ENCODE data around the gene PRELP. TPM values are rescaled to one million over a fixed set of nuclear protein-coding genes. Genes with fewer than 3 reads are reported as not detected.

The PRELP gene
- total RNA-seq (1 to 10 TPM in 1 of 2 donors, under 1 TPM in 1; 0.09 to 2.3 TPM), polyA plus RNA-seq (1 to 10 TPM; 4.9 to 5.8 TPM)

GRCh38 chr1:203475012-203475981 lies at the start of gene PRELP:
Gene PRELP (plus strand): TSS chr1:203475806. CDS start chr1:203483185, 7,379 bp downstream.
- 24% methylated on average over 8 of the region's 8 CpGs for WGBS

DNA sequence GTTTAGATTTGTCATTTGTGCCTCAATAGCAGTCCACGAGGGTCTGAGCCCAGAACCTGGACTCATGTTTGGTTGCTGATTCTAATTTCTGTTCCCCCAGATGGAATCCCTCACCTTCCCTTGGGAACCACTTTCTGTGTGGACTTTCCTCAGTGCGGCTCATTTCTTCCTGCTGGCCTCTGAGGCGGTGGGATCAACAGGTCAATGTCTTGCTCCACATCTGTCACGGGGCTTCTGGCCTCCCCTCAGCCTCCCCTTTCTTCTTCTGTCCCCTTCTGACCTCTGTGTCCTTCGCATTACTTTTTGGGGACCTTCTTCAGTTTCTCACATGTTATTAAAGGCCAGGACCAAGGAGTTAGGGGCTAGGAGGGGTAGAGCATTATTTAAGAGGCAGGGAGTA lies 49.2 kb upstream of the PRELP start:
- no peak overlapping the region for H3K27ac ChIP-seq (ENCODE audit: low read depth in 1 of 2, low read length in 2 of 2)
- H3K9me3 ChIP-seq (ENCODE audit: control insufficient read depth in 4 of 4, low read length in 3 of 4): no peaks in the 10 kb centered on the region
- H3K4me3 ChIP-seq (ENCODE audit: low read depth in 1 of 3, low read length in 3 of 3): no peak overlapping the region
- peaks cover 0 to 6% (median 0%) of the 10 kb centered on the region in 4 donors for H3K27me3 ChIP-seq (ENCODE audit: control insufficient read depth in 4 of 4, insufficient read depth in 4 of 4, low read length in 3 of 4)
- H3K4me1 ChIP-seq (ENCODE audit: control insufficient read depth in 4 of 4, insufficient read depth in 4 of 4, low read length in 3 of 4): no peaks in the 10 kb centered on the region
- DNase-seq (ENCODE audit: low spot score): no peak
- H3K9ac ChIP-seq (ENCODE audit: low read depth in 1 of 2, low read length in 2 of 2): no peak overlapping the region
- H3K36me3 ChIP-seq (ENCODE audit: control insufficient read depth in 4 of 4, insufficient read depth in 3 of 4, low read depth in 1 of 4, low read length in 3 of 4): no peaks in the 10 kb centered on the region
- 69% methylated on average over 5 of the region's 5 CpGs for WGBS
- TF ChIP-seq TAF1 (conservative IDR thresholded peaks at IDR 0.05) (no peak), HNF4G (IDR thresholded peaks at IDR 0.05) (no peak), HNF4A (conservative IDR thresholded peaks at IDR 0.05) (no peak), YY1 (IDR thresholded peaks at IDR 0.05) (no peak), NR2F2 (IDR thresholded peaks at IDR 0.05) (no peak)

More at GRCh38 chr1:203475012-203475981, at the start of gene PRELP:
- Histone ChIP-seq H3K4me3 (ENCODE audit: low read depth in 1 of 3, low read length in 3 of 3) (no peak within 1 kb of the TSS), H3K27ac (ENCODE audit: low read depth in 1 of 2, low read length in 2 of 2) (peak within 1 kb of the TSS; percentile 42 to 65), H3K9ac (ENCODE audit: low read depth in 1 of 2, low read length in 2 of 2) (no peak within 1 kb of the TSS), H3K27me3 (ENCODE audit: control insufficient read depth in 4 of 4, insufficient read depth in 4 of 4, low read length in 3 of 4) (peaks cover 0 to 9% (median 1%) of the 10 kb centered on the region in 4 donors), H3K4me1 (ENCODE audit: control insufficient read depth in 4 of 4, insufficient read depth in 4 of 4, low read length in 3 of 4) (no peaks in the 10 kb centered on the region), H3K36me3 (ENCODE audit: control insufficient read depth in 4 of 4, insufficient read depth in 3 of 4, low read depth in 1 of 4, low read length in 3 of 4) (no peaks in the 10 kb centered on the region), H3K9me3 (ENCODE audit: control insufficient read depth in 4 of 4, low read length in 3 of 4) (no peaks in the 10 kb centered on the region)
- DNase-seq (ENCODE audit: low spot score): no peak
- TF ChIP-seq FOXA2 (IDR thresholded peaks at IDR 0.05): no peak
- no peak for TF ChIP-seq HNF4G (IDR thresholded peaks at IDR 0.05)
- TF ChIP-seq ZBTB33 (IDR thresholded peaks at IDR 0.05): no peak
- TF ChIP-seq, protein P1, sequence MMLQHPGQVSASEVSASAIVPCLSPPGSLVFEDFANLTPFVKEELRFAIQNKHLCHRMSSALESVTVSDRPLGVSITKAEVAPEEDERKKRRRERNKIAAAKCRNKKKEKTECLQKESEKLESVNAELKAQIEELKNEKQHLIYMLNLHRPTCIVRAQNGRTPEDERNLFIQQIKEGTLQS (IDR thresholded peaks at IDR 0.05): no peak
- no peak for TF ChIP-seq SP1 (IDR thresholded peaks at IDR 0.05)
- TF ChIP-seq JUND (IDR thresholded peaks at IDR 0.05): no peak
- TF ChIP-seq EGR1 (IDR thresholded peaks at IDR 0.05; ENCODE audit: low read depth in 2 of 2): no peak

- WGBS: 78% methylated on average over 2 of the region's 2 CpGs
- no peak for TF ChIP-seq TAF1 (conservative IDR thresholded peaks at IDR 0.05)
- TF ChIP-seq, protein P2, sequence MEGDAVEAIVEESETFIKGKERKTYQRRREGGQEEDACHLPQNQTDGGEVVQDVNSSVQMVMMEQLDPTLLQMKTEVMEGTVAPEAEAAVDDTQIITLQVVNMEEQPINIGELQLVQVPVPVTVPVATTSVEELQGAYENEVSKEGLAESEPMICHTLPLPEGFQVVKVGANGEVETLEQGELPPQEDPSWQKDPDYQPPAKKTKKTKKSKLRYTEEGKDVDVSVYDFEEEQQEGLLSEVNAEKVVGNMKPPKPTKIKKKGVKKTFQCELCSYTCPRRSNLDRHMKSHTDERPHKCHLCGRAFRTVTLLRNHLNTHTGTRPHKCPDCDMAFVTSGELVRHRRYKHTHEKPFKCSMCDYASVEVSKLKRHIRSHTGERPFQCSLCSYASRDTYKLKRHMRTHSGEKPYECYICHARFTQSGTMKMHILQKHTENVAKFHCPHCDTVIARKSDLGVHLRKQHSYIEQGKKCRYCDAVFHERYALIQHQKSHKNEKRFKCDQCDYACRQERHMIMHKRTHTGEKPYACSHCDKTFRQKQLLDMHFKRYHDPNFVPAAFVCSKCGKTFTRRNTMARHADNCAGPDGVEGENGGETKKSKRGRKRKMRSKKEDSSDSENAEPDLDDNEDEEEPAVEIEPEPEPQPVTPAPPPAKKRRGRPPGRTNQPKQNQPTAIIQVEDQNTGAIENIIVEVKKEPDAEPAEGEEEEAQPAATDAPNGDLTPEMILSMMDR (IDR thresholded peaks at IDR 0.05; ENCODE audit: low read depth, low read length, missing input control): no peak
- no peak for TF ChIP-seq HNF4G (IDR thresholded peaks at IDR 0.05)
- TF ChIP-seq ZBTB33 (IDR thresholded peaks at IDR 0.05): no peak
- no peak for TF ChIP-seq NR2F2 (IDR thresholded peaks at IDR 0.05)
- no peak for TF ChIP-seq SP1 (IDR thresholded peaks at IDR 0.05)
- TF ChIP-seq RXRA (IDR thresholded peaks at IDR 0.05): no peak
- TF ChIP-seq GABPA (IDR thresholded peaks at IDR 0.05 in 1 of 2, conservative IDR thresholded peaks at IDR 0.05 in 1 of 2): no peak
- TF ChIP-seq, protein P3, sequence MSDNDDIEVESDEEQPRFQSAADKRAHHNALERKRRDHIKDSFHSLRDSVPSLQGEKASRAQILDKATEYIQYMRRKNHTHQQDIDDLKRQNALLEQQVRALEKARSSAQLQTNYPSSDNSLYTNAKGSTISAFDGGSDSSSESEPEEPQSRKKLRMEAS (IDR thresholded peaks at IDR 0.05): no peak
- no peak for TF ChIP-seq HNF4A (conservative IDR thresholded peaks at IDR 0.05)
Observed at GRCh38 chr1:203426870-203427269, 48.7 kb upstream of the PRELP start.

More at GRCh38 chr1:203426870-203427269, 48.7 kb upstream of the PRELP start:
- DNase-seq (ENCODE audit: low spot score): no peak
- Histone ChIP-seq H3K4me3 (ENCODE audit: low read depth in 1 of 3, low read length in 3 of 3) (no peak overlapping the region), H3K27me3 (ENCODE audit: control insufficient read depth in 4 of 4, insufficient read depth in 4 of 4, low read length in 3 of 4) (peaks cover 0 to 6% (median 0%) of the 10 kb centered on the region in 4 donors), H3K27ac (ENCODE audit: low read depth in 1 of 2, low read length in 2 of 2) (no peak overlapping the region), H3K36me3 (ENCODE audit: control insufficient read depth in 4 of 4, insufficient read depth in 3 of 4, low read depth in 1 of 4, low read length in 3 of 4) (no peaks in the 10 kb centered on the region), H3K9me3 (ENCODE audit: control insufficient read depth in 4 of 4, low read length in 3 of 4) (no peaks in the 10 kb centered on the region), H3K9ac (ENCODE audit: low read depth in 1 of 2, low read length in 2 of 2) (no peak overlapping the region), H3K4me1 (ENCODE audit: control insufficient read depth in 4 of 4, insufficient read depth in 4 of 4, low read length in 3 of 4) (no peaks in the 10 kb centered on the region)

Measured in liver (tissue), 9 donors.